Bone marrow (tissue), 2 donors: ENCODE measurements around the gene INHBE.
"Not testable (repeated sequence)": the region's sequence is repeated elsewhere in the genome, so short reads cannot be mapped to it uniquely, and the experiment has no call there.

Experiments
- DNase-seq, 2 donors: peaks; one replicate each; lab custom pipeline; 2025; lab: John Stamatoyannopoulos, UW

The INHBE gene

GRCh38 chr12:57454566-57455373 is at the start of gene INHBE:
Gene INHBE (plus strand): TSS chr12:57455307. CDS start chr12:57455537, 230 bp downstream.
- no peak for DNase-seq

- DNase-seq = no peak
These were observed 44.6 kb upstream of the INHBE start for GRCh38 chr12:57410534-57410933.

GRCh38 chr12:57414160-57414559 is 40.9 kb upstream of the INHBE start:
- not testable (repeated sequence) for DNase-seq

GRCh38 chr12:57415088-57415487 is 40.0 kb upstream of the INHBE start:
- DNase-seq = no peak

- no peak for DNase-seq
These were observed 38.8 kb upstream of the INHBE start for GRCh38 chr12:57416039-57416996.

- DNase-seq = no peak
These were observed 36.9 kb upstream of the INHBE start for GRCh38 chr12:57418255-57418654.

GRCh38 chr12:57419495-57419894 is 35.6 kb upstream of the INHBE start:
- DNase-seq = no peak

- no peak for DNase-seq
These were observed 34.6 kb upstream of the INHBE start for GRCh38 chr12:57420482-57420881.

- DNase-seq = not testable (repeated sequence)
These were observed 28.2 kb upstream of the INHBE start for GRCh38 chr12:57426948-57427347.

GRCh38 chr12:57428965-57429364 is 26.1 kb upstream of the INHBE start:
- no peak for DNase-seq

- no peak for DNase-seq
These were observed 25.5 kb upstream of the INHBE start for GRCh38 chr12:57429473-57430111.

GRCh38 chr12:57430112-57430930 is 24.8 kb upstream of the INHBE start:
- peak; percentile 51 to 61 for DNase-seq

GRCh38 chr12:57430931-57431566 is 24.1 kb upstream of the INHBE start, which contains the start of gene R3HDM2:
Gene R3HDM2 (minus strand): TSS chr12:57431043. CDS start chr12:57310428, 120,615 bp downstream.
- DNase-seq = peak; percentile 90 to 98

GRCh38 chr12:57431654-57432188 is 23.4 kb upstream of the INHBE start:
- DNase-seq = no peak

GRCh38 chr12:57433370-57433769 is 21.7 kb upstream of the INHBE start:
- no peak for DNase-seq

- DNase-seq = no peak
These were observed 20.4 kb upstream of the INHBE start, which contains the start of gene INHBC for GRCh38 chr12:57434517-57435223. Gene INHBC (plus strand): TSS chr12:57434784. CDS start chr12:57434887, 103 bp downstream.

GRCh38 chr12:57435293-57435692 is 19.8 kb upstream of the INHBE start:
- no peak for DNase-seq

GRCh38 chr12:57438400-57438799 is 16.7 kb upstream of the INHBE start:
- DNase-seq = no peak

- DNase-seq = no peak
These were observed 15.3 kb upstream of the INHBE start for GRCh38 chr12:57439762-57440266.
